ENCODE data around the gene GRHL1. TPM values are rescaled to one million over a fixed set of nuclear protein-coding genes. Genes with fewer than 3 reads are reported as not detected.

GRHL1 gene
- total and polyA plus RNA-seq, 2 donors (not counting 1 experiment from before 2014, with no cell fraction given): 0.25 to 0.76 TPM

DNA sequence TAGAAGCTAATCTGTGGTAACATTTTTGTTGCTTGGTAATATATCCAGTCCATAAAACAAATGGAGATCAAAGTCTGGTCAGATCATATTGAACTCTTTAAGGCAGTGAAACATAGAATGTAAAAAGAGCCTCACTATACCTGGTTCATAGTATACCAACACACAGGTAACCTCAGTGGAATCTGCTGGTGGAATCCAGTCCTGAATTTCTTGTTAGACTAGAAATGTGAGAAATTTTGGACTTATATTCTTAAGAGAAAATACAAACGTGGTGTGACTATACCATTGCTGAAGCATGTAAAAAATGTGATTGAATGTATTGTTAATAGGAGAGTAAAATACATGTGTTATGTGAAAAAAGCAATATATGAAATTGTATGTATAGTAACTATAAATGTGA, 46.1 kb upstream of the GRHL1 start:
- no peak overlapping the region for H3K4me2 ChIP-seq (replicated peaks; ENCODE audit: low read depth, low read length, poor library complexity, severe bottlenecking)

DNA sequence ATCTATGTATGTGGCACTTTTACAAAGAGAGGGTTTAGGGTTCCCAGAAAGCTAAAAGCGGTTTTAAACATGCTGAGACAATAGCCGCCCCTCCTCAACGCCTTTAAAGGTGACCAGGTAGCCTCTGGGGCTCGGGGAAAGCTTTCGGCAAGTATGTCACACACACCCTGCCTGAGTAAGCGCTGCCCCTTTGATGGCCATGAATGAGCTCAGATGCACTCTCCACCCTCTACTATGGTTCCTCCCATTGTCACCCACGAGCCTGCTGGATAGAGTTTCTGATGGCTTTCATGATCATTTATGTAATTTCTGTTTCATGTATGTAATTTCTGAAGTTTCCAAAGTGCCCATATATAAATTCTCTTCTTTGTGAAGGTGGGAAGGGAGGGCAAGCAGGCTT, 44.1 kb upstream of the GRHL1 start:
- H3K4me1 ChIP-seq (ENCODE audit: control insufficient read depth in 2 of 2, insufficient read depth in 2 of 2, low read length in 2 of 2): no peaks in the 10 kb centered on the region
- H3K4me3 ChIP-seq (ENCODE audit: control extremely low read depth in 1 of 5, extremely low read depth in 1 of 5, insufficient read depth in 1 of 5, low read depth in 2 of 5, low read length in 4 of 5): no peak overlapping the region
- Mint-ChIP-seq H3K27ac (no peak overlapping the region), H3K27me3 (no peaks in the 10 kb centered on the region), H3K4me1 (no peaks in the 10 kb centered on the region), H3K4me3 (no peak overlapping the region), H3K9me3 (ENCODE audit: insufficient read depth) (no peaks in the 10 kb centered on the region)
- no peaks in the 10 kb centered on the region for H4K20me1 ChIP-seq (ENCODE audit: control insufficient read depth, insufficient read depth, low read length, poor library complexity, severe bottlenecking)
- intact Hi-C loops (cut with micrococcal nuclease): no loop called here
- no peak overlapping the region for H3K27ac ChIP-seq (ENCODE audit: low read length in 2 of 2)
- H3K4me2 ChIP-seq (replicated peaks; ENCODE audit: low read depth, low read length, poor library complexity, severe bottlenecking): no peak overlapping the region
- no peaks in the 10 kb centered on the region for H3K79me2 ChIP-seq (ENCODE audit: control insufficient read depth, insufficient read depth, low read length)
- no peaks in the 10 kb centered on the region for H3K9me3 ChIP-seq (ENCODE audit: control extremely low read depth in 1 of 3, control insufficient read depth in 2 of 3, insufficient read depth in 1 of 3, low read length in 2 of 3)
- ChIA-PET CTCF (no interaction called here), POLR2A (no interaction called here)
- H3K9ac ChIP-seq (ENCODE audit: low read length): no peak overlapping the region
- peaks cover 3 to 5% of the 10 kb centered on the region in 2 experiments for H3K36me3 ChIP-seq (replicated peaks in 1 of 2; ENCODE audit: control extremely low read depth in 1 of 2, control insufficient read depth in 1 of 2, extremely low read depth in 1 of 2, insufficient read depth in 2 of 2, low read length in 1 of 2)
- ATAC-seq (ENCODE audit: low read depth) (no peak), DNase-seq (no peak)
- 97% methylated on average over 5 of the region's 7 CpGs for WGBS (ENCODE audit: insufficient coverage)
- H2AFZ ChIP-seq (ENCODE audit: insufficient read depth, low read depth, low read length, poor library complexity, severe bottlenecking): no peak overlapping the region
- TF ChIP-seq, protein P1, sequence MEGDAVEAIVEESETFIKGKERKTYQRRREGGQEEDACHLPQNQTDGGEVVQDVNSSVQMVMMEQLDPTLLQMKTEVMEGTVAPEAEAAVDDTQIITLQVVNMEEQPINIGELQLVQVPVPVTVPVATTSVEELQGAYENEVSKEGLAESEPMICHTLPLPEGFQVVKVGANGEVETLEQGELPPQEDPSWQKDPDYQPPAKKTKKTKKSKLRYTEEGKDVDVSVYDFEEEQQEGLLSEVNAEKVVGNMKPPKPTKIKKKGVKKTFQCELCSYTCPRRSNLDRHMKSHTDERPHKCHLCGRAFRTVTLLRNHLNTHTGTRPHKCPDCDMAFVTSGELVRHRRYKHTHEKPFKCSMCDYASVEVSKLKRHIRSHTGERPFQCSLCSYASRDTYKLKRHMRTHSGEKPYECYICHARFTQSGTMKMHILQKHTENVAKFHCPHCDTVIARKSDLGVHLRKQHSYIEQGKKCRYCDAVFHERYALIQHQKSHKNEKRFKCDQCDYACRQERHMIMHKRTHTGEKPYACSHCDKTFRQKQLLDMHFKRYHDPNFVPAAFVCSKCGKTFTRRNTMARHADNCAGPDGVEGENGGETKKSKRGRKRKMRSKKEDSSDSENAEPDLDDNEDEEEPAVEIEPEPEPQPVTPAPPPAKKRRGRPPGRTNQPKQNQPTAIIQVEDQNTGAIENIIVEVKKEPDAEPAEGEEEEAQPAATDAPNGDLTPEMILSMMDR (IDR thresholded peaks at IDR 0.05): no peak
- TF ChIP-seq EZH2 (IDR thresholded peaks at IDR 0.05; ENCODE audit: borderline replicate concordance, insufficient read depth, low read depth, low read length, poor library complexity, severe bottlenecking): no peak
- H3K27me3 ChIP-seq (replicated peaks in 1 of 4; ENCODE audit: control extremely low read depth in 1 of 4, control insufficient read depth in 3 of 4, insufficient read depth in 4 of 4, low read length in 3 of 4): no peaks in the 10 kb centered on the region

More for the DNA sequence above, 46.1 kb upstream of the GRHL1 start:
- Histone ChIP-seq H3K79me2 (ENCODE audit: control insufficient read depth, insufficient read depth, low read length) (no peaks in the 10 kb centered on the region), H3K9me3 (ENCODE audit: control extremely low read depth in 1 of 3, control insufficient read depth in 2 of 3, insufficient read depth in 1 of 3, low read length in 2 of 3) (no peaks in the 10 kb centered on the region), H3K27me3 (replicated peaks in 1 of 4; ENCODE audit: control extremely low read depth in 1 of 4, control insufficient read depth in 3 of 4, insufficient read depth in 4 of 4, low read length in 3 of 4) (no peaks in the 10 kb centered on the region), H3K9ac (ENCODE audit: low read length) (no peak overlapping the region), H4K20me1 (ENCODE audit: control insufficient read depth, insufficient read depth, low read length, poor library complexity, severe bottlenecking) (no peaks in the 10 kb centered on the region), H3K27ac (ENCODE audit: low read length in 2 of 2) (no peak overlapping the region), H2AFZ (ENCODE audit: insufficient read depth, low read depth, low read length, poor library complexity, severe bottlenecking) (no peak overlapping the region), H3K4me3 (ENCODE audit: control extremely low read depth in 1 of 5, extremely low read depth in 1 of 5, insufficient read depth in 1 of 5, low read depth in 2 of 5, low read length in 4 of 5) (no peak overlapping the region), H3K4me1 (ENCODE audit: control insufficient read depth in 2 of 2, insufficient read depth in 2 of 2, low read length in 2 of 2) (no peaks in the 10 kb centered on the region), H3K36me3 (replicated peaks in 1 of 2; ENCODE audit: control extremely low read depth in 1 of 2, control insufficient read depth in 1 of 2, extremely low read depth in 1 of 2, insufficient read depth in 2 of 2, low read length in 1 of 2) (peaks cover 0 to 3% of the 10 kb centered on the region in 2 experiments)
- Mint-ChIP-seq H3K4me1 (no peaks in the 10 kb centered on the region), H3K9me3 (ENCODE audit: insufficient read depth) (no peaks in the 10 kb centered on the region), H3K27me3 (no peaks in the 10 kb centered on the region), H3K4me3 (no peak overlapping the region), H3K27ac (no peak overlapping the region)
- ChIA-PET POLR2A (no interaction called here), CTCF (no interaction called here)
- ATAC-seq (ENCODE audit: low read depth) (no peak), DNase-seq (no peak)
- TF ChIP-seq, protein P1 (IDR thresholded peaks at IDR 0.05): no peak
- WGBS (ENCODE audit: insufficient coverage): no CpG with 5 or more reads among the region's 1 CpG
- intact Hi-C loops (cut with micrococcal nuclease): no loop called here
